GM23338 (cell line): ENCODE results near the gene ARHGEF28. TPM values are rescaled to one million over a fixed set of nuclear protein-coding genes. Genes with fewer than 3 reads are reported as not detected.

Experiments
- ATAC-seq: fragments of 200-7000 bp; cut with Tn5 transposase; 3 replicates; pipeline ENCODE4 v1.9.1; 2020
- DNase-seq: peaks from one replicate; pipeline ENCODE4 v3.0.0-alpha.2; 2015; ENCODE audit warnings: low spot score
- H2AFZ ChIP-seq: fragments of 200-600 bp; sonication (generic); 2 replicates; pipeline ENCODE4 v1.8.0; 2016; ENCODE audit warnings: antibody characterized with exemption, mild to moderate bottlenecking, moderate library complexity
- H3F3A ChIP-seq: fragments of 200-600 bp; sonication (generic); replicated peaks from 2 replicates; pipeline ENCODE4 v1.8.0; 2017; ENCODE audit warnings: antibody characterized with exemption, mixed run types, low read depth
- H3K27ac ChIP-seq: fragments of 200-600 bp; sonication (generic); 2 replicates; pipeline ENCODE4 v1.6.1; 2016; ENCODE audit warnings: low read depth
- H3K27me3 ChIP-seq: fragments of 200-600 bp; sonication (generic); 2 replicates; pipeline ENCODE4 v1.8.0; 2016; ENCODE audit warnings: mild to moderate bottlenecking, mixed run types, moderate library complexity; ENCODE audit not compliant: insufficient read depth
- H3K36me3 ChIP-seq: fragments of 200-600 bp; sonication (generic); 2 replicates; pipeline ENCODE4 v1.8.0; 2016; ENCODE audit warnings: mild to moderate bottlenecking; ENCODE audit not compliant: insufficient read depth
- H3K4me1 ChIP-seq: fragments of 200-600 bp; sonication (generic); 2 replicates; pipeline ENCODE4 v1.8.0; 2016; ENCODE audit warnings: mild to moderate bottlenecking, moderate library complexity; ENCODE audit not compliant: insufficient read depth
- H3K4me2 ChIP-seq: fragments of 200-600 bp; sonication (generic); 2 replicates; pipeline ENCODE4 v1.7.1; 2017; ENCODE audit warnings: mixed run types
- H3K4me3 ChIP-seq: fragments of 200-600 bp; sonication (generic); 2 replicates; pipeline ENCODE4 v1.6.1; 2016; ENCODE audit warnings: mixed run types
- H3K79me2 ChIP-seq: fragments of 200-600 bp; sonication (generic); replicated peaks from 2 replicates; pipeline ENCODE4 v1.8.0; 2017; ENCODE audit warnings: mild to moderate bottlenecking; ENCODE audit not compliant: insufficient read depth
- H3K9me2 ChIP-seq: fragments of 200-600 bp; sonication (generic); 2 replicates; pipeline ENCODE4 v1.8.0; 2017; ENCODE audit not compliant: insufficient read depth
- H4K20me1 ChIP-seq: fragments of 200-600 bp; sonication (generic); replicated peaks from 2 replicates; pipeline ENCODE4 v1.8.0; 2017; ENCODE audit warnings: mild to moderate bottlenecking; ENCODE audit not compliant: insufficient read depth
- H3K27ac Mint-ChIP-seq: 2 replicates; pipeline ENCODE4 v1.8.0; 2020; ENCODE audit warnings: inconsistent platforms, mild to moderate bottlenecking, moderate library complexity, mixed read lengths
- H3K27me3 Mint-ChIP-seq: 3 replicates; pipeline ENCODE4 v1.8.0; 2022; ENCODE audit warnings: low read depth, mild to moderate bottlenecking, moderate library complexity, mixed read lengths, inconsistent platforms; ENCODE audit not compliant: insufficient read depth, poor library complexity
- H3K36me3 Mint-ChIP-seq: 3 replicates; pipeline ENCODE4 v1.8.0; 2021; ENCODE audit warnings: low read depth, mild to moderate bottlenecking, inconsistent platforms, moderate library complexity, mixed read lengths
- H3K4me1 Mint-ChIP-seq: 3 replicates; pipeline ENCODE4 v1.8.0; 2020; ENCODE audit warnings: mild to moderate bottlenecking, inconsistent platforms, mixed read lengths
- H3K4me3 Mint-ChIP-seq: 3 replicates; pipeline ENCODE4 v1.8.0; 2021; ENCODE audit warnings: moderate library complexity, mild to moderate bottlenecking, inconsistent platforms, mixed read lengths
- H3K9me3 Mint-ChIP-seq: 3 replicates; pipeline ENCODE4 v1.8.0; 2020; ENCODE audit warnings: moderate library complexity, mild to moderate bottlenecking, inconsistent platforms, mixed read lengths
- CREB1 ChIP-seq: fragments of 250-450 bp; sonication (Bioruptor Pico); IDR thresholded peaks from 2 replicates; pipeline ENCODE4 v1.5.0; 2020; ENCODE audit warnings: low read depth, mild to moderate bottlenecking, moderate library complexity
- EZH2 ChIP-seq: fragments of 200-600 bp; sonication (generic); IDR thresholded peaks from one replicate; pipeline ENCODE4 v1.8.0; 2017; ENCODE audit warnings: antibody characterized with exemption, mild to moderate bottlenecking, low read depth; ENCODE audit not compliant: unreplicated experiment
- EZH2phosphoT487 ChIP-seq: fragments of 200-600 bp; sonication (generic); IDR thresholded peaks from one replicate; pipeline ENCODE4 v1.8.1; 2018; ENCODE audit warnings: antibody characterized with exemption; ENCODE audit not compliant: unreplicated experiment
- JUNB ChIP-seq: IDR thresholded peaks from one replicate; pipeline ENCODE4 v1.6.1; 2016; ENCODE audit warnings: antibody characterized with exemption; ENCODE audit not compliant: unreplicated experiment
- NANOG ChIP-seq: IDR thresholded peaks from 2 replicates; pipeline ENCODE4 v1.6.1; 2016; ENCODE audit warnings: antibody characterized with exemption, borderline replicate concordance
- POLR2AphosphoS5 ChIP-seq: IDR thresholded peaks from 2 replicates; pipeline ENCODE4 v1.6.1; 2016; ENCODE audit warnings: antibody characterized with exemption, low read depth
- STAT1 ChIP-seq: IDR thresholded peaks from one replicate; pipeline ENCODE4 v1.6.1; 2016; ENCODE audit warnings: antibody characterized with exemption; ENCODE audit not compliant: unreplicated experiment
- ZNF114 ChIP-seq: fragments of 250-450 bp; sonication (Bioruptor Pico); IDR thresholded peaks from 2 replicates; pipeline ENCODE4 v1.5.0; 2020; ENCODE audit warnings: mild to moderate bottlenecking, moderate library complexity
- ZNF331 ChIP-seq: fragments of 250-450 bp; sonication (Bioruptor Pico); IDR thresholded peaks from 2 replicates; pipeline ENCODE4 v1.5.0; 2020; ENCODE audit warnings: low read depth, mild to moderate bottlenecking, moderate library complexity
- polyA plus RNA-seq: library from polyadenylated mRNA; unstranded; fragments of >200 nt; fragmentation: Nextera tagmentation; extraction: Ambion mirVana; gene quantifications from 2 replicates; pipeline ENCODE4 v1.2.1, GENCODE V29; 2016
- total RNA-seq: library from RNA; depleted of rRNA; stranded (reverse); fragments of >200 nt; shearing (Covaris generic); gene quantifications from 2 replicates; pipeline ENCODE4 v1.2.3, GENCODE V29; 2014
- TF ChIP-seq, protein P1 (sequence below): fragments of 250-450 bp; sonication (Bioruptor Pico); IDR thresholded peaks from 2 replicates; pipeline ENCODE4 v1.5.0; 2020; ENCODE audit warnings: mild to moderate bottlenecking, moderate library complexity
- TF ChIP-seq, protein P2 (sequence below): IDR thresholded peaks from 2 replicates; pipeline ENCODE4 v1.6.1; 2016; ENCODE audit warnings: antibody characterized with exemption
- TF ChIP-seq, protein P3 (sequence below): IDR thresholded peaks from one replicate; pipeline ENCODE4 v1.6.1; 2018; ENCODE audit warnings: antibody characterized with exemption; ENCODE audit not compliant: unreplicated experiment
- TF ChIP-seq, protein P4 (sequence below), 2 experiments: fragments of 200-600 bp in 1 of 2; sonication (generic) in 1 of 2; conservative IDR thresholded peaks; 2 replicates each; pipeline versions ENCODE4 v1.5.1 to v1.6.1; 2016 to 2017; ENCODE audit warnings: antibody characterized with exemption in 2 of 2, low read depth in 2 of 2, mild to moderate bottlenecking in 2 of 2, moderate library complexity in 1 of 2

ARHGEF28 gene
- total and polyA plus RNA-seq, 2 experiments from 2014 or later = 0.39 to 1.0 TPM

DNA sequence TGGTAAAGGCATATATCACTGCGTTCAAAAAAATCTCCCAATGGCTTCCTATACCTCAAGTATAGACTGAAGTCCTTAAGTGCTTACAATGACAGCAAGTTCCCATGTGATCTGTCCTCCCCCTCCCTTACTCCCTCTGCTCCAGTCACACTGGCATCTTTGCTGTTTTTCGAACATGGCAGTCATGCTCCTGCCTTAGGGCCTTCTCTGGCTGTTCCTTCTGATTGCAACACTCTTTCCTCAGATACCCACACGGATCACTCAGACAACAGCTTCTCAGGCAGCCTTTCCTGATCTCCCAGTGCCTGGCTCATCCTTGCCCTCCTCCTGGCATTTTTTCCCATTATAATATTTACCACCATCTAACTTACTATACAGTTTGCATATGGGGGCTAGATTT, 232.8 kb downstream of the ARHGEF28 start:
- Histone ChIP-seq H3K4me3 (no peak overlapping the region), H3K9me2 (no peaks in the 10 kb centered on the region), H2AFZ (no peak overlapping the region), H3K36me3 (no peaks in the 10 kb centered on the region), H3K4me2 (no peak overlapping the region), H3K27ac (no peak overlapping the region), H3F3A (no peaks in the 10 kb centered on the region), H4K20me1 (no peaks in the 10 kb centered on the region), H3K79me2 (no peaks in the 10 kb centered on the region), H3K27me3 (no peaks in the 10 kb centered on the region), H3K4me1 (no peaks in the 10 kb centered on the region)
- Mint-ChIP-seq H3K4me3 (no peak overlapping the region), H3K27ac (no peak overlapping the region), H3K4me1 (no peaks in the 10 kb centered on the region; the same call in 2 of the 3 replicates), H3K27me3 (peaks cover 2% of the 10 kb centered on the region), H3K9me3 (no peaks in the 10 kb centered on the region; the same call in 2 of the 3 replicates), H3K36me3 (no peaks in the 10 kb centered on the region)
- TF ChIP-seq ZNF114 (CRISPR knock-in tag) (no peak), EZH2 (no peak), JUNB (no peak), EZH2phosphoT487 (no peak), CREB1 (no peak), POLR2AphosphoS5 (no peak), NANOG (no peak), ZNF331 (CRISPR knock-in tag) (no peak), STAT1 (no peak)
- TF ChIP-seq, protein P1, sequence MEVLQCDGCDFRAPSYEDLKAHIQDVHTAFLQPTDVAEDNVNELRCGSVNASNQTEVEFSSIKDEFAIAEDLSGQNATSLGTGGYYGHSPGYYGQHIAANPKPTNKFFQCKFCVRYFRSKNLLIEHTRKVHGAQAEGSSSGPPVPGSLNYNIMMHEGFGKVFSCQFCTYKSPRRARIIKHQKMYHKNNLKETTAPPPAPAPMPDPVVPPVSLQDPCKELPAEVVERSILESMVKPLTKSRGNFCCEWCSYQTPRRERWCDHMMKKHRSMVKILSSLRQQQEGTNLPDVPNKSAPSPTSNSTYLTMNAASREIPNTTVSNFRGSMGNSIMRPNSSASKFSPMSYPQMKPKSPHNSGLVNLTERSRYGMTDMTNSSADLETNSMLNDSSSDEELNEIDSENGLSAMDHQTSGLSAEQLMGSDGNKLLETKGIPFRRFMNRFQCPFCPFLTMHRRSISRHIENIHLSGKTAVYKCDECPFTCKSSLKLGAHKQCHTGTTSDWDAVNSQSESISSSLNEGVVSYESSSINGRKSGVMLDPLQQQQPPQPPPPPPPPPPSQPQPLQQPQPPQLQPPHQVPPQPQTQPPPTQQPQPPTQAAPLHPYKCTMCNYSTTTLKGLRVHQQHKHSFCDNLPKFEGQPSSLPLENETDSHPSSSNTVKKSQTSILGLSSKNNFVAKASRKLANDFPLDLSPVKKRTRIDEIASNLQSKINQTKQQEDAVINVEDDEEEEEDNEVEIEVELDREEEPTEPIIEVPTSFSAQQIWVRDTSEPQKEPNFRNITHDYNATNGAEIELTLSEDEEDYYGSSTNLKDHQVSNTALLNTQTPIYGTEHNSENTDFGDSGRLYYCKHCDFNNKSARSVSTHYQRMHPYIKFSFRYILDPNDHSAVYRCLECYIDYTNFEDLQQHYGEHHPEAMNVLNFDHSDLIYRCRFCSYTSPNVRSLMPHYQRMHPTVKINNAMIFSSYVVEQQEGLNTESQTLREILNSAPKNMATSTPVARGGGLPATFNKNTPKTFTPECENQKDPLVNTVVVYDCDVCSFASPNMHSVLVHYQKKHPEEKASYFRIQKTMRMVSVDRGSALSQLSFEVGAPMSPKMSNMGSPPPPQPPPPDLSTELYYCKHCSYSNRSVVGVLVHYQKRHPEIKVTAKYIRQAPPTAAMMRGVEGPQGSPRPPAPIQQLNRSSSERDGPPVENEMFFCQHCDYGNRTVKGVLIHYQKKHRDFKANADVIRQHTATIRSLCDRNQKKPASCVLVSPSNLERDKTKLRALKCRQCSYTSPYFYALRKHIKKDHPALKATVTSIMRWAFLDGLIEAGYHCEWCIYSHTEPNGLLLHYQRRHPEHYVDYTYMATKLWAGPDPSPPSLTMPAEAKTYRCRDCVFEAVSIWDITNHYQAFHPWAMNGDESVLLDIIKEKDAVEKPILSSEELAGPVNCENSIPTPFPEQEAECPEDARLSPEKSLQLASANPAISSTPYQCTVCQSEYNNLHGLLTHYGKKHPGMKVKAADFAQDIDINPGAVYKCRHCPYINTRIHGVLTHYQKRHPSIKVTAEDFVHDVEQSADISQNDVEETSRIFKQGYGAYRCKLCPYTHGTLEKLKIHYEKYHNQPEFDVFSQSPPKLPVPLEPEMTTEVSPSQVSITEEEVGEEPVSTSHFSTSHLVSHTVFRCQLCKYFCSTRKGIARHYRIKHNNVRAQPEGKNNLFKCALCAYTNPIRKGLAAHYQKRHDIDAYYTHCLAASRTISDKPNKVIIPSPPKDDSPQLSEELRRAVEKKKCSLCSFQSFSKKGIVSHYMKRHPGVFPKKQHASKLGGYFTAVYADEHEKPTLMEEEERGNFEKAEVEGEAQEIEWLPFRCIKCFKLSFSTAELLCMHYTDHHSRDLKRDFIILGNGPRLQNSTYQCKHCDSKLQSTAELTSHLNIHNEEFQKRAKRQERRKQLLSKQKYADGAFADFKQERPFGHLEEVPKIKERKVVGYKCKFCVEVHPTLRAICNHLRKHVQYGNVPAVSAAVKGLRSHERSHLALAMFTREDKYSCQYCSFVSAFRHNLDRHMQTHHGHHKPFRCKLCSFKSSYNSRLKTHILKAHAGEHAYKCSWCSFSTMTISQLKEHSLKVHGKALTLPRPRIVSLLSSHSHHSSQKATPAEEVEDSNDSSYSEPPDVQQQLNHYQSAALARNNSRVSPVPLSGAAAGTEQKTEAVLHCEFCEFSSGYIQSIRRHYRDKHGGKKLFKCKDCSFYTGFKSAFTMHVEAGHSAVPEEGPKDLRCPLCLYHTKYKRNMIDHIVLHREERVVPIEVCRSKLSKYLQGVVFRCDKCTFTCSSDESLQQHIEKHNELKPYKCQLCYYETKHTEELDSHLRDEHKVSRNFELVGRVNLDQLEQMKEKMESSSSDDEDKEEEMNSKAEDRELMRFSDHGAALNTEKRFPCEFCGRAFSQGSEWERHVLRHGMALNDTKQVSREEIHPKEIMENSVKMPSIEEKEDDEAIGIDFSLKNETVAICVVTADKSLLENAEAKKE = no peak
- TF ChIP-seq, protein P2, sequence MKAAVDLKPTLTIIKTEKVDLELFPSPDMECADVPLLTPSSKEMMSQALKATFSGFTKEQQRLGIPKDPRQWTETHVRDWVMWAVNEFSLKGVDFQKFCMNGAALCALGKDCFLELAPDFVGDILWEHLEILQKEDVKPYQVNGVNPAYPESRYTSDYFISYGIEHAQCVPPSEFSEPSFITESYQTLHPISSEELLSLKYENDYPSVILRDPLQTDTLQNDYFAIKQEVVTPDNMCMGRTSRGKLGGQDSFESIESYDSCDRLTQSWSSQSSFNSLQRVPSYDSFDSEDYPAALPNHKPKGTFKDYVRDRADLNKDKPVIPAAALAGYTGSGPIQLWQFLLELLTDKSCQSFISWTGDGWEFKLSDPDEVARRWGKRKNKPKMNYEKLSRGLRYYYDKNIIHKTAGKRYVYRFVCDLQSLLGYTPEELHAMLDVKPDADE = no peak
- TF ChIP-seq, protein P3, sequence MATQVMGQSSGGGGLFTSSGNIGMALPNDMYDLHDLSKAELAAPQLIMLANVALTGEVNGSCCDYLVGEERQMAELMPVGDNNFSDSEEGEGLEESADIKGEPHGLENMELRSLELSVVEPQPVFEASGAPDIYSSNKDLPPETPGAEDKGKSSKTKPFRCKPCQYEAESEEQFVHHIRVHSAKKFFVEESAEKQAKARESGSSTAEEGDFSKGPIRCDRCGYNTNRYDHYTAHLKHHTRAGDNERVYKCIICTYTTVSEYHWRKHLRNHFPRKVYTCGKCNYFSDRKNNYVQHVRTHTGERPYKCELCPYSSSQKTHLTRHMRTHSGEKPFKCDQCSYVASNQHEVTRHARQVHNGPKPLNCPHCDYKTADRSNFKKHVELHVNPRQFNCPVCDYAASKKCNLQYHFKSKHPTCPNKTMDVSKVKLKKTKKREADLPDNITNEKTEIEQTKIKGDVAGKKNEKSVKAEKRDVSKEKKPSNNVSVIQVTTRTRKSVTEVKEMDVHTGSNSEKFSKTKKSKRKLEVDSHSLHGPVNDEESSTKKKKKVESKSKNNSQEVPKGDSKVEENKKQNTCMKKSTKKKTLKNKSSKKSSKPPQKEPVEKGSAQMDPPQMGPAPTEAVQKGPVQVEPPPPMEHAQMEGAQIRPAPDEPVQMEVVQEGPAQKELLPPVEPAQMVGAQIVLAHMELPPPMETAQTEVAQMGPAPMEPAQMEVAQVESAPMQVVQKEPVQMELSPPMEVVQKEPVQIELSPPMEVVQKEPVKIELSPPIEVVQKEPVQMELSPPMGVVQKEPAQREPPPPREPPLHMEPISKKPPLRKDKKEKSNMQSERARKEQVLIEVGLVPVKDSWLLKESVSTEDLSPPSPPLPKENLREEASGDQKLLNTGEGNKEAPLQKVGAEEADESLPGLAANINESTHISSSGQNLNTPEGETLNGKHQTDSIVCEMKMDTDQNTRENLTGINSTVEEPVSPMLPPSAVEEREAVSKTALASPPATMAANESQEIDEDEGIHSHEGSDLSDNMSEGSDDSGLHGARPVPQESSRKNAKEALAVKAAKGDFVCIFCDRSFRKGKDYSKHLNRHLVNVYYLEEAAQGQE = no peak
- TF ChIP-seq, protein P4, sequence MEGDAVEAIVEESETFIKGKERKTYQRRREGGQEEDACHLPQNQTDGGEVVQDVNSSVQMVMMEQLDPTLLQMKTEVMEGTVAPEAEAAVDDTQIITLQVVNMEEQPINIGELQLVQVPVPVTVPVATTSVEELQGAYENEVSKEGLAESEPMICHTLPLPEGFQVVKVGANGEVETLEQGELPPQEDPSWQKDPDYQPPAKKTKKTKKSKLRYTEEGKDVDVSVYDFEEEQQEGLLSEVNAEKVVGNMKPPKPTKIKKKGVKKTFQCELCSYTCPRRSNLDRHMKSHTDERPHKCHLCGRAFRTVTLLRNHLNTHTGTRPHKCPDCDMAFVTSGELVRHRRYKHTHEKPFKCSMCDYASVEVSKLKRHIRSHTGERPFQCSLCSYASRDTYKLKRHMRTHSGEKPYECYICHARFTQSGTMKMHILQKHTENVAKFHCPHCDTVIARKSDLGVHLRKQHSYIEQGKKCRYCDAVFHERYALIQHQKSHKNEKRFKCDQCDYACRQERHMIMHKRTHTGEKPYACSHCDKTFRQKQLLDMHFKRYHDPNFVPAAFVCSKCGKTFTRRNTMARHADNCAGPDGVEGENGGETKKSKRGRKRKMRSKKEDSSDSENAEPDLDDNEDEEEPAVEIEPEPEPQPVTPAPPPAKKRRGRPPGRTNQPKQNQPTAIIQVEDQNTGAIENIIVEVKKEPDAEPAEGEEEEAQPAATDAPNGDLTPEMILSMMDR (conservative IDR thresholded peaks at IDR 0.05; ENCODE audit: low read depth in 2 of 2) = no peak
- ATAC-seq (no peak), DNase-seq (no peak)
